TTC549 (cell line): ENCODE measurements around the gene IVNS1ABP.
"Not testable (repeated sequence)": the region's sequence is repeated elsewhere in the genome, so short reads cannot be mapped to it uniquely, and the experiment has no call there.

Experiments used
- FAIRE-seq: peaks from 2 replicates; lab custom pipeline; 2012; peaks lifted over from hg19 to GRCh38; lab: Jason Lieb, UNC

Gene IVNS1ABP

DNA sequence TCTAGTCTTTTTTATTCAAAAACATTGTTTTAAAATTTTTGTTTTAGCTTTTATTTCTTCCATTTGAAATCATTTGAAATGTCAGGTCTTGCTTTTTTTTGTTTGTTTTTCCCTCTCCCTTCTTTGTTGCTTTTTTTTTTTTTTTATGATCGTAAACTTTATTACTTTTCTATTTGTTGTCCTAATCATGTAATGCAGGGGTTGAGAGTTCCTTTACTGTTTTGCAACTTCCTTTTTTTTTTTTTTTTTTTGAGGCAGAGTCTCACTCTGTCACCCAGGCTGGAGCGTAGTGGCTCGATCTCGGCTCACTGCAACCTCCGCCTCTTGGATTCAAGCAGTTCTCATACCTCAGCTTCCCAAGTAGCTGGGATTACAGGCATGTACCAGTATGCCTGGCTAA, 24.8 kb downstream of the IVNS1ABP start:
- peak; percentile 90 for FAIRE-seq

DNA sequence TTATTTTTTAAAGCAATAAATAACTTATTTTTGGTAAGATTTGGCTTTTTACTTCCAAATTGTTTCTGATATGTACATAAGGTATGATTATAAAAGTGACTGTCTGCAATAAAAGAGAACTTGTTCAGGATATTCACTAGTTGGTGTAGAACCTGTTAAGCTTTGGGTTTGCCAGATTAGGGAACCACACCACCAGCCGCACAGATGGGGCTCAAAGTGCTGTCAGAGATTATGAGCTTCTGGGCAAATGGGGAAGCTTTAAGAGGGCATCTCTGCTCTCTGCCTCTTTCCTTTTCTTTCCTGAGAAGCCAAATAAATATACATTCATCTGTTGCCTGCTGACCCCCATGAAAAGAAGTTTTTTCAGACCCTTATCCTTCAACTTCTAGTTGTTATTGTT, 25.4 kb downstream of the IVNS1ABP start:
- no peak for FAIRE-seq

DNA sequence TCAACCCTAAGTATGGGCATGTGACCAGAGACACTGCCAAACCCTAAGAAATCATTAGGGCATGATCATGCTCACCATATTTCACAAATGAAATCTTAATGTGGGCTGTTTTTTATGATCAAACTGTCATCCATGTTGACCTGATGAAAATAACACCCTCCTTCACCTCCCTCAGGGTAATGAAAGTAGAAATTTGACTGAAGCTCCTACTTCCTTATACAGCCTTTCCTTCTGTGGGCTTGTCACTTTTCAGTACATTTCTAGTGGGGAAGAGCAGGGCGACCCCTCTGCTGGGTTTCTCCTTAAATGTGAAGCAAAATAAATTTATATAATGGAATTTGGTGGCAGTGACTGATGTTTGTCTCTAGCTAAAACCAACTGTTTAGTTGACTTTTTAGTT, 25.9 kb downstream of the IVNS1ABP start:
- no peak for FAIRE-seq

DNA sequence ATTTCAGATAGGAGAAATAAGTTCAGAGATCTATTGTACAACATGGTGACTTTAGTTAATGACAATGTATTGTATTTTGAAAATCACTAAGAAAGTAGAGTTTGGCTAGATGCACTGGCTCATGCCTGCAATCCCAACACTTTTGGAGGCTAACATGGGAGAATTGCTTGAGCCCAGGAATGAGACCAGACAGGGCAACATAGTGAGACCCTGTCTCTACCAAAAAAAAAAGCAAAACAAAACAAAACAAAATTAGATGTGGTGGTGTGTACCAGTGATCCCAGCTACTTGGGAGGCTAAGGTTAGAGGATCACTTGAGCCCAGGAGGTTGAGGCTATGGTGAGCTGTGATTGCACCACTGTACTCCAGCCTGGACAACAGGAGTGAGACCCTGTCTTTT, 27.2 kb downstream of the IVNS1ABP start:
- no peak for FAIRE-seq

DNA sequence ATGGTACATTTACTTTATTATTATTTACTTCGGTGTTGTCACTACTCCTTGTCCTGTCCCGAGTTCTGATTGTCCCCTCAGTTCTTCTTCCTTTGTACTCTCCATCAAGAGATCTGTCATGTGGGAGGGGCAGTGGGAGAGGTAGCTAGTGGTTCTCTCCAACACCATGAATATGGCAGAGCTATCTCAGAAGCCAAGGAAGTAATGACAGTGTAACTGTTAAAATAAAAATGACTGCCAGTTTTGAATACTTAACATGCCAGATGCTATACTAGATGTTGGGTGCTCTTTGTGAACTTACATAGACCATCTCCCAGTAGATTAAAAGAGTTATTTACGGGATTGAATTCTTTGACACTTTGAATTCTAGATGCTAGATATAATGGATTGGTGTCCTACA, 28.6 kb downstream of the IVNS1ABP start:
- FAIRE-seq = no peak

DNA sequence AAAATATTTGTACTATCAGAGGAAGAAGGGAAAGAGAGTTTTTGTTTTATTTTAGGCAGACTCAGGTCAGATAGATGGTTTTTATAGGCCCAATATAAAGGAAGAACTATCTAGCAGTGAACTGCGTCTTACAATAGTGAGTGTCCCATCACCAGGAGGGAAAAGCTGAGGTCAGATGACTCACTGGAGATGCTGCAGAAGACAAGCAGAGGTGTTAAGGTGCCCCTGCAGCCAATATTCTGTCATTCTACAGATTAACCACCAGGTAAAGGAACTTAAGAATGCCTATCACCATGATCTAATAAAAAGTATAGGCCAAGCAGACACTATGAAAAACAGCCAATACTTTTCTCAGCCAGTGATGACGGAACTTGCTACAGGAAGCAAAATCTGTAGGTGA, 29.6 kb downstream of the IVNS1ABP start:
- no peak for FAIRE-seq

DNA sequence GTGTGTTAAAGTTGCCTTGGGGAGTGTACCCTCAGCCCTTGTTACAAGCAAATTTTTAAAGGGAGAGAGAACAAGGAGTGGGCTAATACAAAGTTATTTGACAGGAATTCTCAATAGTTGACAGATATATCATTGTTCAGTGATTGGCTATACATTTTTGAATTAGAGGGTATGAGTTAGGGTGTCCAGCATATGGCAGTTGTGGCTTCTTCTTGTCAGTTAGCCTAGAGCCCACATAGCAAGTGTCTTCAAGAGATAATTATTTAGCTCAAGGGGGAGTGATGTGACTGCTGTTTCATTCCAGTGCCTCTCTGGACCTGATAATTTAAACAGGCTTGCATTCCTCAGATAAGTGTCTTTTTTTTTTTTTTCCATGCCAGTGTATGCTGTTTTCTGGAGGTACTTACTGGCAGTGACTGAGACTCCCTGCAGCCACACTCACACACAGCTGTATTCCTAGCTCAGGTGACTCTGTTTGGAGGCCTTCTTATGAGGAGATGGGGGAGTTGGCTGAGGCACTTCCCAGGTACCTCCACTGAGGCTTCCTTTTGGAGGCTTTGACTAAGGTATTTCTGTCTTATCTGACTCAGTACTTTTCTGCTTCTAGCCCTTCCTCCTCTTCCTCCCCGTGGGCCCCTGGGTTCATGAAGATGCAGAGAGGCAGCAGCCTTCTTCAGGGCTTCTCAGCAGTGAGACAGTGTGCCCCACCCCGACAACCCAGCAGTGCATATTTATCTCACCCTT, 32.3 kb downstream of the IVNS1ABP start:
- no peak for FAIRE-seq

DNA sequence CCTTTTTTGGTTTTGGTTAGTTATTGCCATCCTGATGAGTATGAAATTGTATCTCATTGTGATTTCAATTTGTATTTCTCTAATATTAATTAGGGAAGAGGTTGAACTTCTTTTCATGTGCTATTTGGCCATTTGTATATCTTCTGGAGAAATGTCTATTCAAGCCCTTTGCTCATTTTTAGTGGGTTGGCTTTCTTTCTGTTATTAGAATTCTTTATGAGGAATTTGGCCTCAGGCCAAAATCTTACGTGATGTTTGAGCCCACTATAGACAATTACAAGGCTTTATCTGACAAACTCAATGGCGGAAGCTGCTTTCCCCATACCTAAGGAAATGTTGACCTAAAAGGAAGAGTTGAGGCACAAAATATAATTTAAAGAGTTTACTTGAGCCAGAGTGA, 32.9 kb downstream of the IVNS1ABP start:
- FAIRE-seq = peak; percentile 31

DNA sequence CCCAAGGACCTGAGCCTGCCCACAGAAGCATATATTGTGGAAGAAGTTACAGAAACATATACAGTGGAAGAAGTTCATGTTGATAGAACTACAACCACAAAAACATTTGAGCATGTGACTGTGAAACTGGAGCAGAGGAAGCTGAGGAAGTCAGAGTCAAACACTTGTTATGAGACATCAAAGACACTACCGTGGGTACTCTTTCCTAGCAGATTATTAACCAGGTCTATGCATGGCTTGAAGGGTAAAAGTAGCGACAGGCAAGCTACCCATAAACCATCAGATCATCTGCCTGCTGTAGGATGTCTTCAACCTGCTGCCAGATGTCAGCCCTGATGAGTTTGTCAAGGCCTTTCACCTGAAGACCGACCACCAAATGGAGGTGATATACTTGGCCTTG, 35.8 kb downstream of the IVNS1ABP start:
- no peak for FAIRE-seq

DNA sequence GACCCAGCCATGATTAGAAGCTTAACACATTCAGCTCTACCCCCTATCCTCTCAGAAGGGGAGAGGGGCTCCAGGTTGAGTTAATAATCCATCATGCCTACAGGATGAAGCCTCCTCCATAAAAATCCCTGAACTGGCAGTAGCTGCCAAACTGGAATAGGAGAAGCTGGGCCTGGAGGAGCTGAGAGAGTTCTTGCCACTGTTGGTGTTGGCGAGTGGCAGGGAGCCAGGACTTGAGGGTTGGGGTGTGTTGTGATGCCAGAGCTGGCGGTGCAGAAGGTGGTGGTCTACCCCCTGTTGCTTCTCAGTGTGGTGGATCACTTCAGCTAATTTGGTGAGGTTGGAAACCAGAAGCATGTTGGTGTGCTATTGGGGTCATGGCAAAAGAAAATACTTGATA, 36.5 kb downstream of the IVNS1ABP start:
- FAIRE-seq = no peak

DNA sequence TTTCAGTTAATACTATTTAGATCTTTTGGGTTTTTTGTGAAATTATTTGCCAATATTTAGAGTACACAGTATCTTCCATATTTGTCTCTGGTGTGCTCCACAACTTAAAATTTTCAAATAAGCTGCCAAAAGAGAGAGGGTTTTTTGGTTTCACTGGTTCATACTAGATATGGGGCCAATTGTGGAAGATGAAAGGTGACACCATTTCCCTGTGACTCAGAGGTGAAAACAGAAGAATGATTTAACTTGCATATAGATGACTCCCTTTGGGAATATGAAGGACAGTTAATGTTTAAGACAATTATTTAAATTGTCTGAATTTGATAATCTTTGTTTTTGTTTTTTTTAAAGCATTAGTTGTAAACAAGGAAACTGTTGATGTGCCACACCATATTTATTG, 37.5 kb downstream of the IVNS1ABP start:
- FAIRE-seq = no peak

DNA sequence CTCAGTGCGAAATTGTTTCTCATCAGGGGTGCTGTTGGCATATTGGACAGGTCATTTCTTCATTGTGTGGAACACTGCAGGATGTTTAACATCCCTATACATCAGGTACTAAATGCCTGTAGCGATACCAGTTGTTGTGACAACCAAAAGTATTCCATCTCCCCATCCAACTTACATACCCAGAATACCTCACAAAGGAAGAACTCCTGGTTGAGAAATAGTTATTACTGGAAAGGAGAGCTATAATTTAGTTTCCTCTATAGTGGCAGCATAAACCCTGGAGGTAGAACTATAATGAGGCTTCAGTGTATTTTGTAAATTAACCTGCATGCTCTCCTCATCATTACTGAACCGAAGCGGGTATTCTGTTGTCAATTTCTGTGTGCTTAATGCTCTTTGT, 45.1 kb downstream of the IVNS1ABP start:
- no peak for FAIRE-seq

DNA sequence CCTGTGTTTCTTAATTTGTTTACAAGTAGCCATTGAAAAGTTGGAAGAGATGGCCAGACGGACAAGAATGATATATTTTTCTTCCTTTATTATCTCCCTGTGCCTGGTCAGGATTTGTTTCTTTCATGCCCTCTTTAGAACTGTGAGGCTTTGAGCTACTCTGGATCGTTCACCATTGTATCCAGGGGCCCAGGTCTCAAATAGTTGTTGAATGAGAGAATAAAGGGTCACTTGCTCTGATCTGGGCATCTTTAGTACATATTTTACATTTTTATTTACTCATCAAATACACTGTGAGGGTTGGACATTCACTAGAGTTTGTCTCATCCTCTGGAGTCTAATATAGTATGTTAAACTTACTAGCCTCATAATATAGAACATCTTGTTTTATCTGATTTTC, 48.7 kb downstream of the IVNS1ABP start:
- FAIRE-seq = no peak

DNA sequence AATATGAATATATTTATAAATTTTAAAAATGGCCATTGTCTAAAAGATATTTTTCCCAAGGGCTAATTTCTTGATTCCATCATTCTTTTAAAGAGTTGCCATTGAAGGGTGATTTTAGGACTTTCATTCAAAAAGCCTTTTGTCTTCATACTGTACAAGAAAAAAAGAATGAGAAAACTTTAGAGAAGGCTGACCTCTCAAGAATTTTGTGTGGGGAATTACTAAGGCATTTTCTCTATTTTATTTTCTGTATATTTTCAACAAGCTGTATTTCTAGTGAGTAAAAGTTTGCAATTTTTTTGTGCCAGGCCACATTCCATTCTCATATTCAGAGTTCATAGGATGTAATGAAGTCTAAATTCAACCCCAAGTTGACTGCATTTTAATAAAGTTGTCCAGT, 49.3 kb downstream of the IVNS1ABP start:
- no peak for FAIRE-seq

DNA sequence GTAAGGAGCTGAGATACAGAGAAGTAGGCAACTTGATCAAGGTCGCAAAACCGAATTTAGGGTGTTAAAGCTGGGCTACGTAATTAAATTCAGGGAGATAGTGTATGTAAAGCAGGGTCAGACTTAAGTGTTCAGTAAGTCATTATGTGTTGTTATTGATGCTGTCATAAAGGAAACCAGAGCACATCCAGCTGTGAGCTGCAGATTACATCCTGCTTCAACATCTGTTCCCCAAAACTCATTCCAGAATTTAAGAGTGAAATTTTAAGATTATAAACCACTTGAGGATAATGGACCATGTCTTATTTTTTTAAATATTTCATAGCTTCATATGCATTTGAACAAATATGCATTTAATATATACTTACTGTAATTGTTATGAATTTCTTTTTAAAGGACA, 49.7 kb downstream of the IVNS1ABP start:
- FAIRE-seq = no peak

DNA sequence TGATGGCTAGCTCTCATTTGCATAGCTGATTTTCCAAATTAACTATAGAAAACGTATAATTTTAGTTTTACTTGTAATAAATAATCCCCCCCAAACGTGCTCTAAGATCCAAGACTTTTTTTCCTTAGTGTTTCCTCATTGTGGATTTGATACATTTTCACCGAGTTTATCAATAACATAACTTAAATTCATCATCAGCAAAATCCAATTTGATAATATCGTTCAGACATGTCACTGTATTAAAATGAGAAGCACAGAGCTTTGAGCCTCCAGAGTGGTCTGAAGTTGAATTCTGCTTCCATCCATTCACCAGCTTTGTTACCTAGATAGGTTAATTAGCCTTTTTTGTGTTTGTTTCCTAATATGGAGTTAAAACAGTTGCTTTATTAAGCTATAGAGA, 51.7 kb downstream of the IVNS1ABP start:
- FAIRE-seq = no peak

DNA sequence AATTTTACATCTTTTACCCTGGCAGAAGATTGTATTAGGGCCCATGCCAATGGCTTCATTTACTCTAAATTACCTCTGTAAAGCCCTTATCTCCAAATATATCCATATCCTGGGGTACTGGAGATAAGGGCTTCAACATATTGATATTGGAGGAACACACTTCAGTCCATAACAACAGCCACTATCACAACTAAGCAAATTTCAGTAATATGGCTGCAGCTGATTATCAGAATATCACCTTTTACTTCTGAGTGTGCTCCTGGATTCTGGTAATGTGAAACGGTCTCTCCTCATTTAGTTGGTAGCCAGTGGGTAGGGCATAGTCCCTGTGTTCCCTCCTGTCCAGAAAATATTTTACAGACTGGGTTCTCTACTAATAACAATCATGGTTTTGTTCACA, 53.3 kb downstream of the IVNS1ABP start:
- FAIRE-seq = no peak

DNA sequence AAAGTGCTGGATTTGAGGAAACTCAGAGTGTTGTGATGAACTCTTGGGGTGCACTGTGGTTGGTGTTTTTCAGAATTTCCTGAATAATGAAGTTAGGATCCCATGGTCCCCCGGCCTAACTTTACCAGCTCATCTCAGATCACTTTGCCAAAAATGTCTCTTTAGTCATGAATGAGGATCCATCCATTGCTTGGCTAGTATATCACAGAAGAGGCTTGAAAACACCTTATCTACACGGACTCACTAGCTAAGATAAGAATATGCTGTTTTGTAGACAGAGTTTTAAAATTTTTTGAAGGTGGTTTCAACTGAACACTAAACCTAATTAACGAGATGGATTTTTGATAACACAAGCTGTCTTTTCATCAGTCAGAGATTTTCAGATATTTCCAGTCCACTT, 53.8 kb downstream of the IVNS1ABP start:
- no peak for FAIRE-seq

DNA sequence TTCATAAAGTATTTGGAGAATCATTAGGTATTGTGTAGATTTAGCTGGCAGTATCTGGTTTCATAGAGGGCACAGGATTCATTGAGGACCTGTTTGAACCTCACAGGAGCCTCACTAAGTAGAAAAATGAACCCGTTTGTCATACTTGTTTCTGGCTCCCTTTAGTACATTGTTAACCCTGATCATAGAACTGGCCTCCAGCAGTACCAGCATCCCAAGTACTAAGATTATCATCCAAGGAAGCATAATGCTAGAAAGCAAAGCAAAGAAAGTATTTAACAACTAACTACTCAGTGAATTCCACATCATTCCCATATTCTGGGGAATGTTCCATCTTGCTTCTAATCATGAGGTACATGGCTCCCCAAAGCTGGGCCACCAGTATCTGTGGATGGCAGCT, 54.9 kb downstream of the IVNS1ABP start:
- FAIRE-seq = no peak

DNA sequence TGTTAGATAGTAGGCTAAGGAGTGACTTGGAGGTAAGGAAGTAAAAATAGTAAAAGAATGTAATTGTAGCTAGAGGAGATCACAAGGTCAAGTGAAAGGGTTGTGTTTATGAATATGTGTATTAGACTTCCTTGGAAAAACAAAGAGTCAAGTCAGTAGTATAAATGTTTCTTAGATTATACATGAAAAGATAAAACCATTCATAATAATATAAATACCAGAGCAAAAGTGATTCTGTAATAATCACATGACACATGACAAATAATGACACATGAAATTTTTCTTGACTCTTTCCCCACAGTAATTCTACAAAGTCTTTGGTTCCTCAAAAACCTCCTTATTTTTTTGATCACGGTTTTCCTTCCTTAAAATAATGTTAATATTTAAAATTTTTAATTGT, 56.4 kb downstream of the IVNS1ABP start:
- peak; percentile 60 for FAIRE-seq

DNA sequence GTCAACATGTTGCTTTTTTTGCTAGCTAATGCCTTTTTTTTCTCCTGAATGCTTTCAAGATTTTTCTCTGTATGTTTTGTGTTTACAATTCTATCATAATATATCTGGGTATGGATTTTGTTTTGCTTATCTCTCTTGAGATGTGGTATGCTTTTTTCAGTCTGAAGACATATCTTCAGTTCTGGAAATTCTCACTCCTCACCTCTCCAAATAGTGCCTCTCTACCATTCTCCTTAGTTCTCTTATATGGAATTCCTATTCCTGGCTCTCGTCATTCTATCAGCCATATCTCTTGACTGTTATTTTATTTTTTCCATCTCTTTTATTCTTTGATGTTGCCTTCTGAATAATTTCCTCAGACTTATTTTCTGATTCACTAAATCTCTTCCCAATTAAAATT, 58.4 kb downstream of the IVNS1ABP start:
- FAIRE-seq = peak; percentile 55

DNA sequence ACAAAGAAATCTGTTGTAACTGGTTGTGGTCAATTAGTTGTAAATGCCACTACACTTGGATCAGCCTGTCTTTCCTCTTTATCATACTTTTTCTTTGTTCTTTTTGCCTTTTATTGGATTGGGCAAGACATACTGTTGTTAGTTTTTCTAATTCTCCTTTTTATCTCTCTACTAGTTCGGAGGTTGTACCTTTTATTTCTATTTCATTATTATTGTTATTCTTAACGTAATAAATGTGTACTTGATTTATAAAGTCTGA, 59.2 kb downstream of the IVNS1ABP start:
- FAIRE-seq = no peak

DNA sequence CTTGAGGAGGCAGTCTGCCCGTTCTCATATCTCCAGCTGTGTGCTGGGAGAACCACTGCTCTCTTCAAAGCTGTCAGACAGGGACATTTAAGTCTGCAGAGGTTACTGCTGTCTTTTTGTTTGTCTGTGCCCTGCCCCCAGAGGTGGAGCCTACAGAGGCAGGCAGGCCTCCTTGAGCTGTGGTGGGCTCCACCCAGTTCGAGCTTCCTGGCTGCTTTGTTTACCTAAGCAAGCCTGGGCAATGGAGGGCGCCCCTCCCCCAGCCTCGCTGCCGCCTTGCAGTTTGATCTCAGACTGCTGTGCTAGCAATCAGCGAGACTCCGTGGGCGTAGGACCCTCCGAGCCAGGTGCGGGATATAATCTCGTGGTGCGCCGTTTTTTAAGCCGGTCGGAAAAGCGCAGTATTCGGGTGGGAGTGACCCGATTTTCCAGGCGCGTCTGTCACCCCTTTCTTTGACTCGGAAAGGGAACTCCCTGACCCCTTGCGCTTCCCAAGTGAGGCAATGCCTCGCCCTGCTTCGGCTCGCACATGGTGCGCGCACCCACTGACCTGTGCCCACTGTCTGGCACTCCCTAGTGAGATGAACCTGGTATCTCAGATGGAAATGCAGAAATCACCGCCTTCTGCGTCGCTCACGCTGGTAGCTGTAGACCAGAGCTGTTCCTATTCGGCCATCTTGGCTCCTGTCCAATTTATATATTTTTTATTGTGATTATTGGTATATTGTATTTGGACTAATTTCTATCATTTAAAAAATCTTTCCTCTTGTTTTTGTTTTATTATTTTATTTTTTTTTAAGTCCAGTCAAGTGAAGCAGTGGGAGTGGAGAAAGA, 59.7 kb downstream of the IVNS1ABP start:
- FAIRE-seq = not testable (repeated sequence)

DNA sequence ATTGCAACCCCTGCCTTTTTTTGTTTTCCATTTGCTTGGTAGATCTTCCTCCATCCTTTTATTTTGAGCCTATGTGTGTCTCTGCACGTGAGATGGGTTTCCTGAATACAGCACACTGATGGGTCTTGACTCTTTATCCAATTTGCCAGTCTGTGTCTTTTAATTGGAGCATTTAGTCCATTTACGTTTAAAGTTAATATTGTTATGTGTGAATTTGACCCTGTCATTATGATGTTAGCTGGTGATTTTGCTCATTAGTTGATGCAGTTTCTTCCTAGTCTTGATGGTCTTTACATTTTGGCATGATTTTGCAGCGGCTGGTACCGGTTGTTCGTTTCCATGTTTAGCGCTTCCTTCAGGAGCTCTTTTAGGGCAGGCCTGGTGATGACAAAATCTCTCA, 61.4 kb downstream of the IVNS1ABP start:
- not testable (repeated sequence) for FAIRE-seq
